ENCODE results near the gene RNLS.

RNLS gene

GRCh38 chr10:88551246-88551645, 31.9 kb downstream of the RNLS start:
- DNase-seq: no peak

- DNase-seq: no peak
Observed at GRCh38 chr10:88546497-88546896, 36.6 kb downstream of the RNLS start.

- DNase-seq: no peak
Observed at GRCh38 chr10:88545359-88545758, 37.8 kb downstream of the RNLS start.

DNA sequence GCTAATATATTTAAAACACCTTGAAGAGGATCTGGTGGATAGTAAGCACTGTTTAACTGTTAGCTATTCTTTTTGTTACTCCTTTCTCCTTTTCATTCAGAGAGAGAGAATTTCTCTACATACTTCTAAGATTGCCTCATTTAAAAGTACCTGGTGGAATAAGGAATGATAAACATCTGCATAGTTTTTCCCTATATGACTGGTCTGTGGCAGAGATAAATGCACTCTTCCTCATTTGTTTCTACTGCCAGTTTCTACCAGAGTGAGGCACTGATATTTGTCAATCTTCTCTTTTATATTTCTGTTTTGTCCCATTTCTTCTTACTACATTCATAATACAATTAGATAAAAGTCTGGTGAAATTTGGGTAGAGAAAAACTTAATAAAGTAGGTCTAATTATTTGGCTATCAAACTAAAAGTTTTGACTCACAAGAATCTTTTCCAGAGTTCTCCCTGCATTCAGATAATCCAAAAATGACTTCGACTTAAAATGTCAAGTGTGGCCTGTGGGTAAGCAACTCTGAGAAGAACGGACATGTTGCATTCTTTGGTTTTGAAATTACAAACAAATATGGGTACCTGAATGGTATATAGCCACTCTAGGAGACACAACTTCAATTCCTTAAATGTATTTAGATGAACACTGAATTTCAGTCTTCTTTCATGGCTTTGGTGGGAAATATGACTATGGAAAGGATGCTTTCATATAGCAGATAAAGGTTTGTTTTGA, 38.8 kb downstream of the RNLS start:
- no peak for DNase-seq

DNA sequence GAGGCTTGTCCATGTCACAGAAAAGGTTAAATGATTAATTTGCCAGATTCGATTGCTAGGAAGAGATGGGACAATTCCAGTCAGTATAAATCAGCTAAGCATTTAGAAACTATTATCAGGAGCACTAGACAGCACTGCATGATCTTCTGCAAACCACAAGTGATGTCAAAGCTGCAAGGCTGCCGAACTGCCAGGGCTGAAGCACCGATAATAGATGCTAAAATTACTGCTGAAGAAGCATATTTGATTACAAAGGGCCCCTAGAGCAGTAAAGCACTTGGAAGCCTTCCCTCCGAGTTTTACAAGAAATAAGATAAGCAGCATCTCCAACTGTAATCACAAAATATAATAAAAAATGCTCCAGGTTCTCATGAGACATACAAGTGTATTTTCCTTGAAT, 40.6 kb downstream of the RNLS start:
- DNase-seq: no peak

DNA sequence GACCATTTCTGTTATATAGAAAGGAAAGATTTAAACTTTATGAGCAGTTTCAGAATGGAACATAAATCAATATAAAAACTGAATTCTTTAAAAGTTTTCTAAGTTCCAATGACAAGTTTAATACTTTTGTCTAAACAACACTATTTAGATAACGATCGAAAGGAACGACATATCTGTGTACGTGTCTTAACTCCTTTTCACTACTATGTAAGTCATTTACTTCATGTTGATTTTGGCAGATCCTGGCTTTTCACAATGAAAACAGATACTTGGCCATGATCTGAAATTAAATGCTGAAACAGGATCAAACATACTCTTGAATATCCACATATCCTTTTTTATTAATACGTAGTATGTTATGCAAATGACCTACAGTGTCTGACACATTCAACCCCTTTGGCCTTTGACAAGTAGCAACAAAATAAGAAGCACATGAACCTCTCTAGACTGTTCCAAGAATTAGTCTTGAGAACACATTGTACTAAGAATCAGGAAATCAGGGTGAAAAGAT, 41.9 kb downstream of the RNLS start:
- DNase-seq: no peak

GRCh38 chr10:88540351-88540750, 42.8 kb downstream of the RNLS start:
- no peak for DNase-seq

GRCh38 chr10:88538048-88538447, 45.1 kb downstream of the RNLS start:
- DNase-seq: no peak

GRCh38 chr10:88537322-88537721, 45.8 kb downstream of the RNLS start:
- DNase-seq: no peak

DNA sequence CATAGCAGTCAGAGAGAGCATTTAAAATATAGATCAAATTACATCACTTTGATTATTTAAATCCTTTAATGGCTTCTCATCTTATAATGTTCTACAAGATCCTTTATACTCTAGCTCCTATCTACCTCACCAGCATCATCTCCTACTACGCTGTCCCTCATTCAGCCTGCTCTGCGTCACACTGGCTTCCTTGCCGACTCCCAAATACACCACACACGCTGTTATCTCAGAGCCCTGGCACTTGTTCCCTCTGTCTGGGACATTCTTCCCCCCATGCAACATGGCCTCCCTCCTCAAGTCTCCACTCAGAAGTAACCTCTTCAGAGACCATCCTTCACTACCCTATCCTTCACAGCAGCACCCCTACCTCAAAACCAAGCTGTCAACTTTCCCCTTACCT, 46.7 kb downstream of the RNLS start:
- no peak for DNase-seq

GRCh38 chr10:88534072-88534665, 48.9 kb downstream of the RNLS start:
- DNase-seq: no peak

GRCh38 chr10:88531392-88532052, 51.6 kb downstream of the RNLS start:
- no peak for DNase-seq

- DNase-seq: no peak
Observed at GRCh38 chr10:88530629-88531391, 52.3 kb downstream of the RNLS start.

- DNase-seq: no peak
Observed at GRCh38 chr10:88530093-88530492, 53.0 kb downstream of the RNLS start.

- DNase-seq: no peak
Observed at GRCh38 chr10:88528806-88529570, 54.1 kb downstream of the RNLS start.

- no peak for DNase-seq
Observed at GRCh38 chr10:88528201-88528600, 54.9 kb downstream of the RNLS start.

GRCh38 chr10:88527245-88527644, 55.9 kb downstream of the RNLS start:
- no peak for DNase-seq

DNA sequence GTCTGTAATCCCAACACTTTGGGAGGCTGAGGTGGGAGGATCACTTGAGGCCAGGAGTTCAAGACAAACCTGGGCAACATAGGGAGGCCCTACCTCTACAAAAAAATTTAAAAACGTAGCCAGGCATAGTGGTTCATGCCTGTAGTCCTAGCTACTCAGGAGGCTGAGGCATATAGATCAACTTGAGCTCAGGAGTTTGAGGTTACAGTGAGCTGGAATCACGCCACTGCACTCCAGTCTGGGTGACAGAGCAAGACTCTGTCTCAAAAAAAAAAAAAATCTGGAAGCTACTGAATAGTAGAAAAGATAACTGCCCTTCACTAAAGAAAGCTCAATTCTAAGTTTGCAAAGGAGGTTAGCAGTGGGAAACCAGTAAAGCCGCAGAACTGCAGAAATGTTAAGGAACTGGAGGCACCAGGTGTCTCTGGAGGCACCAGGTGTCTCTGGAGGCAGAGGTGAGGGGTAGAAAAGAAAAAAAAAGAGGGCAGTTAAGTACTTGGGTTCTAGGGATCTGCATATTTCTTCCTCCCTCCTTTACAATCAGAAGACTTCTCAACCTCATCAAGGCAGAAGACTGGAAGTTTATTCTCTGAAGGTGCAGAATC, 56.5 kb downstream of the RNLS start:
- no peak for DNase-seq

DNA sequence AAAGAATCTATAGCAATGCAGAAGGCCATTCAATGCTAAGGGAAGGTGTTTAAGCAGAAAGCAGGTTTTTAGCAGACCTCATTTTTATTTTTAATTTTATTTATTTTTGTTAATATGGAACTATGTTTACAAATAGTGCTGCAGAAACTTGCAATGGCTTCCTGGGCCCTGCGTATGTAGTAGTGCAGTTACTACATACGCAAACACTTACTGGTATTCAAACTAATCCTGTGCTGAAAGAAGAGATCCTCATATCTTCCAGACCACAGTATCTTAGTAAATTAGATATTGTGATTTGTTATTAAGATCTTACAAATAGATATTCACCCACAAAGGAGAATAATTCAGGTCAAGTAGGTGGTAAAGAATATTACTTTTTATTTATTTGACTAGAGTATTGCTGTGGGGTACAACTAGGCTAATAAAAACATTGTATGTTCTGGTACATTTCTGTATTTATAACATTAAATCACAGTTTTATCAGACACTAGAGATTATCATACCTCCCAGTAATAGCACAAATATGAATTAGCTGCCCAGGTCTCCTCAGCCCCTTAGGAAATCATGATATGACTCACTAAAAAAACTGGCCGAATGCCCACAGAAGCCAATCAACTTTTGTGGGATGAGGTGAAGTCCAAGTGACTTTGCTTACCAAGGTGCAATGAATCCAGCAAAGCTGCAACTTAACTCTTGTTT, 57.6 kb downstream of the RNLS start:
- DNase-seq: no peak

DNA sequence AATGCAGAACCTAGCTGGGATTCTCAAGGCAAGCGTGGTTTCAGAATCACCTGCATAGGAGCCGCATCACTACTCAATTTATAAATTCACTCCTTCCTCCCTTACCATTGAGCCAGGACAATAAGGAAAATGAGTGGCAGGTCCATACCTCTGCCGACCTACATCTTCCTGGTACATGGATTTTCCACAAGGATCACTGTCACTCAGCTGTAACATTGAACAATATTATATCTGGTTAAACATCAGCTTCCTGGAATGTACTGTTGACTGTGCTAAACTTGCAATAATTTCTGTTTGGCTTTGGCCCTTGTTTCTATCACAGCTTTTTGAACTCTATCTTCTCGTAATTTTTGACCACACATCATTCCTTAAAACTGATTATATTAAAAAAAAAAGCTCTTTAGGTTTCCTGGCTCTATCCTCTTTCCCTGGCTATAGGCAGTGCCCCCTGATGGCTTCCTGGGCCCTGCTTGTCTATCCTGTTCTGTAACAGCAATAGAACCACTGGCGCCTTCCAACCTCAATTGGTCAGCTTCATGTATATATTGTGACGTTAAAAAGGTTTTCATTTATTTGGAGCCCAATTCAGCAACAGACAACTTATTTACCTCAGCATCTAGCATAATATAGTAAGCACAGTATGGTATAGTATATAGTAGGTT, 59.2 kb downstream of the RNLS start:
- no peak for DNase-seq

DNA sequence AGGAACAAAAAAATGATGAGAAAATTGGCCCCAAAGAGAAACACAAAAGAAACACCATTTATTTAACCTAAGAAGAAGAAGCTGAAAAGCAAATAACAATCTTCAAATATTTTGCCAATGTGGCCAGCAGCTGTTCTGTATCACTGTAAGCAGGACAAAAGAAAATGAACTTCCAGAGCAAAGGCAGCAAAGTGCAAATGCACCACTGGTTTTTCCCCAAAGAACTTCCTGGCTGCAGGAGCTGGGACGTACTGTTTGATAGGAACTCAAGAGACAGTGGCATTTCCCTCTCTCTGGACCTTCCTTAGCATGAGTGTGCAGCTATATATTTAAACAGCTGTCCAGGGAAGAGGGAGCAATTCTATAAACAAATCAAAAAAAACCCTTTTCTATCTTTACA, 60.4 kb downstream of the RNLS start:
- no peak for DNase-seq

Measured in stimulated activated naive CD4-positive, alpha-beta T cell (primary cell).